Mesodermal cell (in vitro differentiated cells): ENCODE data around the gene TOR1A.

Source experiments
- H3K27ac ChIP-seq: 2 replicates; pipeline ENCODE4 v1.7.0; 2013; ENCODE audit warnings: mild to moderate bottlenecking, low read depth, low read length, moderate library complexity; ENCODE audit not compliant: severe bottlenecking
- H3K36me3 ChIP-seq: 2 replicates; pipeline ENCODE4 v1.7.1; 2013; ENCODE audit warnings: mild to moderate bottlenecking, low read length, moderate library complexity; ENCODE audit not compliant: control insufficient read depth, insufficient read depth
- H3K4me1 ChIP-seq: one replicate; pipeline ENCODE4 v1.7.1; 2013; ENCODE audit warnings: mild to moderate bottlenecking, low read length; ENCODE audit not compliant: insufficient read depth, control insufficient read depth, poor library complexity, severe bottlenecking
- H3K4me3 ChIP-seq: 2 replicates; pipeline ENCODE4 v1.7.0; 2013; ENCODE audit warnings: low read length, control low read depth, mild to moderate bottlenecking; ENCODE audit not compliant: insufficient read depth, poor library complexity, severe bottlenecking; ENCODE audit errors: extremely low read depth
- H3K9me3 ChIP-seq: 2 replicates; pipeline ENCODE4 v1.7.1; 2013; ENCODE audit warnings: mild to moderate bottlenecking, low read length, moderate library complexity; ENCODE audit not compliant: control insufficient read depth
- WGBS, 2 experiments: methylation state at CpG; one replicate each; pipeline ENCODE4 v1.1.5; 2013; ENCODE audit warnings: missing lambda C conversion rate in 2 of 2; ENCODE audit not compliant: insufficient coverage in 2 of 2; 5-methylcytosine and 5-hydroxymethylcytosine counted together

TOR1A gene

GRCh38 chr9:129768486-129768885 is 55.5 kb downstream of the TOR1A start:
- no peak overlapping the region for H3K4me3 ChIP-seq
- H3K36me3 ChIP-seq = no peaks in the 10 kb centered on the region
- no peak overlapping the region for H3K27ac ChIP-seq
- no peaks in the 10 kb centered on the region for H3K9me3 ChIP-seq
- WGBS, 2 experiments = 74 to 87% methylated on average over 5 of the region's 6 CpGs
- H3K4me1 ChIP-seq = peaks cover 9% of the 10 kb centered on the region

- Histone ChIP-seq H3K4me1 (peaks cover 21% of the 10 kb centered on the region), H3K9me3 (no peaks in the 10 kb centered on the region), H3K36me3 (no peaks in the 10 kb centered on the region), H3K4me3 (no peak overlapping the region), H3K27ac (no peak overlapping the region)
- 94 to 100% methylated on average over 4 of the region's 4 CpGs for WGBS, 2 experiments
Observed at GRCh38 chr9:129765764-129766317, 58.1 kb downstream of the TOR1A start.

- peaks cover 21% of the 10 kb centered on the region for H3K4me1 ChIP-seq
- H3K4me3 ChIP-seq = no peak overlapping the region
- peak overlapping the region; percentile 83 for H3K27ac ChIP-seq
- H3K9me3 ChIP-seq = no peaks in the 10 kb centered on the region
- H3K36me3 ChIP-seq = no peaks in the 10 kb centered on the region
- WGBS, 2 experiments = 89 to 94% methylated on average over 11 to 13 of the region's 13 CpGs
Observed at GRCh38 chr9:129762985-129763926, 60.7 kb downstream of the TOR1A start.
